Lower leg skin (tissue), 4 donors: ENCODE results near the gene ZNF443. TPM values are rescaled to one million over a fixed set of nuclear protein-coding genes. Genes with fewer than 3 reads are reported as not detected.
"Not testable (repeated sequence)": the region's sequence is repeated elsewhere in the genome, so short reads cannot be mapped to it uniquely, and the experiment has no call there.

ENCODE experiments used
- DNase-seq, 2 donors: peaks; one replicate each; pipeline ENCODE4 v3.0.0-alpha.2; 2019; ENCODE audit warnings: low spot score in 2 of 2
- H3K4me3 ChIP-seq: fragments of 200-600 bp; sonication (generic); 2 replicates; pipeline ENCODE4 v1.5.1; 2017; ENCODE audit warnings: mild to moderate bottlenecking, low read depth; ENCODE audit not compliant: poor library complexity, severe bottlenecking
- POLR2A ChIP-seq, 2 donors: fragments of 450-650 bp; IDR thresholded peaks; one replicate each; pipeline ENCODE4 v1.6.1; 2016 to 2017; ENCODE audit warnings: antibody characterized with exemption in 2 of 2, mild to moderate bottlenecking in 1 of 2, moderate library complexity in 1 of 2
- WGBS, 2 donors: methylation state at CpG; one replicate each; pipeline ENCODE4 v1.1.5; 2018; 5-methylcytosine and 5-hydroxymethylcytosine counted together
- intact Hi-C: fragments of 100-400 bp; cut with DNase I; formaldehyde crosslinking; loops from one replicate; pipeline ENCODE4 v1.15.0; 2023; ENCODE audit warnings: low total_unique reads
- total RNA-seq, 4 donors: library from RNA; depleted of rRNA; stranded (reverse); fragments of >200 nt; gene quantifications; one replicate each; pipeline ENCODE4 v1.1.0, GENCODE V29; 2016
- TF ChIP-seq, protein P1 (sequence below), 3 donors: fragments of 450-650 bp; IDR thresholded peaks; one replicate each; pipeline ENCODE4 v1.5.1; 2016; ENCODE audit warnings: antibody characterized with exemption in 3 of 3, mild to moderate bottlenecking in 3 of 3, moderate library complexity in 2 of 3

ZNF443 gene
- 1 to 10 TPM; 4.0 to 5.2 (median 4.9) TPM for total RNA-seq

DNA sequence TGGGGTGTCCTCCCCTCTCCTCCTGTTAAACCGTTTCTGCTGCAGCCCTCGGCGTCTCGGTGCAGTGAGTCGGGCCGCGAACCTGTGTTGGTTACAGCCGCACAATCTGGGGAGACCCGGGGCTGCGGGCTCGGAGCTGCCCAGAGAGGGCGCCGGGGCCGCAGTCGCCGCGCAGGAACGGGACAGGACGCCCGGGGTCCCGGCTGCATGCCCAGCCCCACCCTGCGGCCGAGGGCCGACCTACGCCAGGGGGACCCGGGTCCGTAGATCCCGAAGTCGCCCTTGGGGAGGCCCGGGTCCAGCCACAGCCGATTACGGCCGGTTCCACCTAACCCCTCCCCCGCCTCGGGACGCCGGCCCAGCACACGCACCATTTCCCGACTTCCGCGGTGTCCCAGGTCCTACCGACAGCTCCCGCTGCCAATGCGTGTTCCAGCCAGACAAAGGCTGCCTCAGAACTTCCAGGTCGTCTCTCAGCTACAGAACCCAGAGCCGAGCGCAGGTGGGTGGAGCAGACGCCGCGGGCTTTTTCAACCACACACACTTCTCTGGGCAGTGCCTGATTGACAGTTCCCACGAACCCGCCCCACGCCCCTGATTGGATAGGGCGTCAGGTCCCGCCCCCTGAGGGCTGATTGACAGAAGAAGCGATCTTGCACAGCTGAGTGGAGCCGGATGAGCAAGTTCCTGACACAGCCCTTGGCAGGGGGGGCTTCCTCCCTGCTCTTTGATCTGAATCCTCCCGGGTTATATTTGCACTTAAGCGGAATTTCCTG, at the start of gene ZNF443:
Gene ZNF443, minus strand, starts transcription at position 481 of the 776 bp plus-strand sequence. Its CDS starts 107 bp downstream, at position 374.
- WGBS, 2 donors = 1 to 2% methylated on average over 13 to 48 of the region's 59 CpGs
- TF ChIP-seq, protein P1, sequence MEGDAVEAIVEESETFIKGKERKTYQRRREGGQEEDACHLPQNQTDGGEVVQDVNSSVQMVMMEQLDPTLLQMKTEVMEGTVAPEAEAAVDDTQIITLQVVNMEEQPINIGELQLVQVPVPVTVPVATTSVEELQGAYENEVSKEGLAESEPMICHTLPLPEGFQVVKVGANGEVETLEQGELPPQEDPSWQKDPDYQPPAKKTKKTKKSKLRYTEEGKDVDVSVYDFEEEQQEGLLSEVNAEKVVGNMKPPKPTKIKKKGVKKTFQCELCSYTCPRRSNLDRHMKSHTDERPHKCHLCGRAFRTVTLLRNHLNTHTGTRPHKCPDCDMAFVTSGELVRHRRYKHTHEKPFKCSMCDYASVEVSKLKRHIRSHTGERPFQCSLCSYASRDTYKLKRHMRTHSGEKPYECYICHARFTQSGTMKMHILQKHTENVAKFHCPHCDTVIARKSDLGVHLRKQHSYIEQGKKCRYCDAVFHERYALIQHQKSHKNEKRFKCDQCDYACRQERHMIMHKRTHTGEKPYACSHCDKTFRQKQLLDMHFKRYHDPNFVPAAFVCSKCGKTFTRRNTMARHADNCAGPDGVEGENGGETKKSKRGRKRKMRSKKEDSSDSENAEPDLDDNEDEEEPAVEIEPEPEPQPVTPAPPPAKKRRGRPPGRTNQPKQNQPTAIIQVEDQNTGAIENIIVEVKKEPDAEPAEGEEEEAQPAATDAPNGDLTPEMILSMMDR (IDR thresholded peaks at IDR 0.05) = no peak
- intact Hi-C loops = no loop called here
- peak; percentile 100 for DNase-seq
- H3K4me3 ChIP-seq = peak within 1 kb of the TSS; percentile 70

DNA sequence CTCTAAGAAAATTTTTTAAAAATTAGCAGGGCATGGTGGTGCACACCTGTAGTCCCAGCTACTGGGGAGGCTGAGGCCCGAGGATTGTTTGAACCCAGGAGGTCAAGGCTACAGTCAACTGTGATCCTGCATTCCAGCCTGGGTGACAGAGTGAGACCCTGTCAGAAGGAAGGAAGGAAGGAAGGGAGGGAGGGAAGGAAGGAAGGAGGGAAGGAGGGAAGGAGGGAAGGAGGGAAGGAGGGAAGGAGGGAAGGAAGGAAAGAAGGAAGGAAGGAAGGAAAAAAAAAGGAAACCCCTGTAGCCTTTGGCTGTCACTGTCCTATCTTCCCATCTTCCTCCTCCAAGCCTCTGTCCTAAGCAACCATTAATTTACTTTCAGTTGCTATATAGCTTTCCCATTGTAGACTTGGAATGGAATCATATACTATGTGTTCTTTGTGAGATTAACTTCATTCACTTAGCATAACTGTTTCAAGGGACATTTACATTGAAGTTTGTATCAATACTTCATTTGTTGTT, 45.5 kb upstream of the ZNF443 start:
- WGBS, 2 donors = 82 to 88% methylated on average over 1 of the region's 1 CpG
- intact Hi-C loops, H3K4me3 ChIP-seq, DNase-seq: not testable (repeated sequence)

- TF ChIP-seq, protein P1 (IDR thresholded peaks at IDR 0.05) = no peak
- no peak for TF ChIP-seq POLR2A (IDR thresholded peaks at IDR 0.05)
- 82 to 83% methylated on average over 3 of the region's 3 CpGs for WGBS, 2 donors
- H3K4me3 ChIP-seq = no peak overlapping the region
- intact Hi-C loops = no loop called here
- DNase-seq = no peak
Measured at GRCh38 chr19:12485571-12485970, 44.8 kb upstream of the ZNF443 start.

- DNase-seq = no peak
- 2 to 6% methylated on average over 11 of the region's 11 CpGs for WGBS, 2 donors
- TF ChIP-seq POLR2A (IDR thresholded peaks at IDR 0.05) = no peak
- intact Hi-C loops = no loop called here
- peak overlapping the region; percentile 82 for H3K4me3 ChIP-seq
Measured at GRCh38 chr19:12485052-12485416, 44.2 kb upstream of the ZNF443 start.

- intact Hi-C loops = no loop called here
- TF ChIP-seq POLR2A (IDR thresholded peaks at IDR 0.05) = no peak
- TF ChIP-seq, protein P1 (IDR thresholded peaks at IDR 0.05) = no peak
Measured at GRCh38 chr19:12484371-12485051, 43.7 kb upstream of the ZNF443 start, which contains the start of gene ZNF709. TSS of gene ZNF709 (minus strand) at chr19:12484816. CDS start at chr19:12484657, 159 bp downstream.

GRCh38 chr19:12484011-12484370, 43.2 kb upstream of the ZNF443 start:
- DNase-seq = no peak
- TF ChIP-seq POLR2A (IDR thresholded peaks at IDR 0.05) = no peak
- TF ChIP-seq, protein P1 (IDR thresholded peaks at IDR 0.05) = no peak
- H3K4me3 ChIP-seq = peak overlapping the region; percentile 82
- intact Hi-C loops = no loop called here
- WGBS, 2 donors = 1 to 3% methylated on average over 12 to 13 of the region's 13 CpGs

More at GRCh38 chr19:12484371-12485051, 43.7 kb upstream of the ZNF443 start, which contains the start of gene ZNF709:
- WGBS, 2 donors = 0% methylated on average over 25 to 47 of the region's 53 CpGs
- peak within 1 kb of the TSS; percentile 82 for H3K4me3 ChIP-seq
- DNase-seq = peak; percentile 92 to 98
